Activated CD4-positive, alpha-beta memory T cell treated with anti-CD3 and anti-CD28 coated beads for 36 hours (primary cell): ENCODE data around the gene PTGR3. TPM values are rescaled to one million over a fixed set of nuclear protein-coding genes. Genes with fewer than 3 reads are reported as not detected.
"Not testable (repeated sequence)": the region's sequence is repeated elsewhere in the genome, so short reads cannot be mapped to it uniquely, and the experiment has no call there.

ENCODE experiments used
- CTCF ChIA-PET: fragments of 350-600 bp; sonication (Branson Sonifier 250); formaldehyde crosslinking; loops from one replicate; lab custom pipeline; 2021; ENCODE audit warnings: antibody characterized with exemption, inconsistent platforms; lab: Charles Lee
- POLR2A ChIA-PET: fragments of 350-600 bp; sonication (Branson Sonifier 250); formaldehyde crosslinking; loops from one replicate; lab custom pipeline; 2021; ENCODE audit warnings: antibody characterized with exemption; lab: Charles Lee
- DNase-seq: peaks from one replicate; pipeline ENCODE4 v3.0.0-alpha.2; 2020
- H3K27ac Mint-ChIP-seq: one replicate; pipeline ENCODE4 v1.8.0; 2021; ENCODE audit warnings: mixed read lengths
- H3K27me3 Mint-ChIP-seq: one replicate; pipeline ENCODE4 v1.8.0; 2021; ENCODE audit warnings: mixed read lengths
- H3K36me3 Mint-ChIP-seq: one replicate; pipeline ENCODE4 v1.8.0; 2021; ENCODE audit warnings: mixed read lengths
- H3K4me1 Mint-ChIP-seq: one replicate; pipeline ENCODE4 v1.8.0; 2021; ENCODE audit warnings: low read depth, mixed read lengths
- H3K4me3 Mint-ChIP-seq: one replicate; pipeline ENCODE4 v1.8.0; 2021; ENCODE audit warnings: mild to moderate bottlenecking, mixed read lengths
- H3K9me3 Mint-ChIP-seq: one replicate; pipeline ENCODE4 v1.8.0; 2021; ENCODE audit warnings: mixed read lengths
- intact Hi-C: fragments of 100-400 bp; cut with micrococcal nuclease; formaldehyde crosslinking; loops from one replicate; pipeline ENCODE4 v1.15.1; 2023
- total RNA-seq, 2 experiments: library from RNA; stranded (reverse); gene quantifications; one replicate each; pipeline ENCODE4 v1.2.3, GENCODE V29; 2021

PTGR3 gene
- total RNA-seq, 2 experiments from 2014 or later: 29.6 to 30.2 TPM

- no peak overlapping the region for H3K4me3 Mint-ChIP-seq
- peaks cover 2% of the 10 kb centered on the region for H3K4me1 Mint-ChIP-seq
- no peak overlapping the region for H3K27ac Mint-ChIP-seq
- H3K36me3 Mint-ChIP-seq: no peaks in the 10 kb centered on the region
- ChIA-PET POLR2A (no interaction called here), CTCF (no interaction called here)
- DNase-seq: no peak
- no peaks in the 10 kb centered on the region for H3K27me3 Mint-ChIP-seq
- intact Hi-C loops: no loop called here
- H3K9me3 Mint-ChIP-seq: no peaks in the 10 kb centered on the region
Observed at GRCh38 chr18:75192899-75193298, 16.0 kb downstream of the PTGR3 start.

GRCh38 chr18:75189696-75190095, 19.2 kb downstream of the PTGR3 start:
- DNase-seq: no peak
- no peak overlapping the region for H3K4me3 Mint-ChIP-seq
- no peaks in the 10 kb centered on the region for H3K4me1 Mint-ChIP-seq
- POLR2A ChIA-PET: no interaction called here
- H3K27me3 Mint-ChIP-seq: no peaks in the 10 kb centered on the region
- no peaks in the 10 kb centered on the region for H3K36me3 Mint-ChIP-seq
- H3K27ac Mint-ChIP-seq: no peak overlapping the region
- intact Hi-C loops: no loop called here
- CTCF ChIA-PET: no interaction called here
- no peaks in the 10 kb centered on the region for H3K9me3 Mint-ChIP-seq

- H3K36me3 Mint-ChIP-seq, POLR2A ChIA-PET, H3K27me3 Mint-ChIP-seq, DNase-seq, H3K9me3 Mint-ChIP-seq, intact Hi-C loops, CTCF ChIA-PET, H3K4me3 Mint-ChIP-seq, H3K27ac Mint-ChIP-seq, H3K4me1 Mint-ChIP-seq: not testable (repeated sequence)
Observed at GRCh38 chr18:75187702-75188101, 21.2 kb downstream of the PTGR3 start.

GRCh38 chr18:75185460-75185859, 23.5 kb downstream of the PTGR3 start:
- Mint-ChIP-seq H3K4me3 (no peak overlapping the region), H3K36me3 (no peaks in the 10 kb centered on the region), H3K27me3 (no peaks in the 10 kb centered on the region), H3K4me1 (no peaks in the 10 kb centered on the region), H3K9me3 (no peaks in the 10 kb centered on the region), H3K27ac (no peak overlapping the region)
- POLR2A ChIA-PET: no interaction called here
- CTCF ChIA-PET: no interaction called here
- DNase-seq: no peak
- intact Hi-C loops: no loop called here

GRCh38 chr18:75183973-75184493, 24.9 kb downstream of the PTGR3 start:
- Mint-ChIP-seq H3K4me1 (no peaks in the 10 kb centered on the region), H3K4me3 (no peak overlapping the region), H3K27me3 (no peaks in the 10 kb centered on the region), H3K36me3 (no peaks in the 10 kb centered on the region), H3K27ac (no peak overlapping the region), H3K9me3 (no peaks in the 10 kb centered on the region)
- intact Hi-C loops: no loop called here
- DNase-seq: no peak
- ChIA-PET POLR2A (no interaction called here), CTCF (no interaction called here)

GRCh38 chr18:75183524-75183923, 25.4 kb downstream of the PTGR3 start:
- POLR2A ChIA-PET: no interaction called here
- no peak overlapping the region for H3K27ac Mint-ChIP-seq
- H3K4me1 Mint-ChIP-seq: no peaks in the 10 kb centered on the region
- no peak overlapping the region for H3K4me3 Mint-ChIP-seq
- no peaks in the 10 kb centered on the region for H3K27me3 Mint-ChIP-seq
- H3K36me3 Mint-ChIP-seq: no peaks in the 10 kb centered on the region
- CTCF ChIA-PET: no interaction called here
- no peak for DNase-seq
- intact Hi-C loops: no loop called here
- H3K9me3 Mint-ChIP-seq: no peaks in the 10 kb centered on the region

- no peak overlapping the region for H3K27ac Mint-ChIP-seq
- H3K4me1 Mint-ChIP-seq: no peaks in the 10 kb centered on the region
- intact Hi-C loops: no loop called here
- no peaks in the 10 kb centered on the region for H3K27me3 Mint-ChIP-seq
- H3K36me3 Mint-ChIP-seq: no peaks in the 10 kb centered on the region
- ChIA-PET POLR2A (no interaction called here), CTCF (no interaction called here)
- DNase-seq: no peak
- H3K4me3 Mint-ChIP-seq: no peak overlapping the region
- no peaks in the 10 kb centered on the region for H3K9me3 Mint-ChIP-seq
Observed at GRCh38 chr18:75179819-75180600, 28.9 kb downstream of the PTGR3 start.

- H3K4me3 Mint-ChIP-seq: no peak overlapping the region
- no peaks in the 10 kb centered on the region for H3K9me3 Mint-ChIP-seq
- intact Hi-C loops: no loop called here
- ChIA-PET POLR2A (no interaction called here), CTCF (no interaction called here)
- no peaks in the 10 kb centered on the region for H3K4me1 Mint-ChIP-seq
- H3K27ac Mint-ChIP-seq: no peak overlapping the region
- H3K27me3 Mint-ChIP-seq: no peaks in the 10 kb centered on the region
- no peaks in the 10 kb centered on the region for H3K36me3 Mint-ChIP-seq
- no peak for DNase-seq
Observed at GRCh38 chr18:75178376-75178775, 30.6 kb downstream of the PTGR3 start.

GRCh38 chr18:75176849-75177248, 32.1 kb downstream of the PTGR3 start:
- Mint-ChIP-seq H3K9me3 (no peaks in the 10 kb centered on the region), H3K36me3 (no peaks in the 10 kb centered on the region), H3K27me3 (no peaks in the 10 kb centered on the region), H3K27ac (no peak overlapping the region), H3K4me1 (no peaks in the 10 kb centered on the region), H3K4me3 (no peak overlapping the region)
- ChIA-PET POLR2A (no interaction called here), CTCF (no interaction called here)
- DNase-seq: no peak
- intact Hi-C loops: no loop called here

- CTCF ChIA-PET: no interaction called here
Observed at GRCh38 chr18:75173738-75174137, 35.2 kb downstream of the PTGR3 start.

GRCh38 chr18:75173125-75173432, 35.9 kb downstream of the PTGR3 start:
- H3K27ac Mint-ChIP-seq: no peak overlapping the region
- DNase-seq: no peak
- intact Hi-C loops: no loop called here
- H3K36me3 Mint-ChIP-seq: no peaks in the 10 kb centered on the region
- peaks cover 1% of the 10 kb centered on the region for H3K27me3 Mint-ChIP-seq
- POLR2A ChIA-PET: no interaction called here
- CTCF ChIA-PET: no interaction called here
- no peaks in the 10 kb centered on the region for H3K4me1 Mint-ChIP-seq
- H3K4me3 Mint-ChIP-seq: no peak overlapping the region
- H3K9me3 Mint-ChIP-seq: no peaks in the 10 kb centered on the region

More at GRCh38 chr18:75173738-75174137, 35.2 kb downstream of the PTGR3 start:
- peaks cover 1% of the 10 kb centered on the region for H3K27me3 Mint-ChIP-seq
- POLR2A ChIA-PET: no interaction called here
- H3K36me3 Mint-ChIP-seq: no peaks in the 10 kb centered on the region
- H3K4me3 Mint-ChIP-seq: no peak overlapping the region
- no peaks in the 10 kb centered on the region for H3K9me3 Mint-ChIP-seq
- no peak overlapping the region for H3K27ac Mint-ChIP-seq
- no peak for DNase-seq
- intact Hi-C loops: no loop called here
- no peaks in the 10 kb centered on the region for H3K4me1 Mint-ChIP-seq

GRCh38 chr18:75172299-75173124, 36.4 kb downstream of the PTGR3 start:
- H3K27me3 Mint-ChIP-seq: peaks cover 1% of the 10 kb centered on the region
- CTCF ChIA-PET: interaction anchor here (0.7 kb wide), 1 partner anchor 307 kb away, joined by 3 read pairs; no protein-coding TSS in a partner anchor
- no peak for DNase-seq
- intact Hi-C loops: no loop called here
- no peak overlapping the region for H3K27ac Mint-ChIP-seq
- H3K4me1 Mint-ChIP-seq: no peaks in the 10 kb centered on the region
- H3K9me3 Mint-ChIP-seq: no peaks in the 10 kb centered on the region
- POLR2A ChIA-PET: no interaction called here
- no peak overlapping the region for H3K4me3 Mint-ChIP-seq
- no peaks in the 10 kb centered on the region for H3K36me3 Mint-ChIP-seq
